GM19463 (cell line): ENCODE results near the gene VIPR2.
"Not testable (repeated sequence)": the region's sequence is repeated elsewhere in the genome, so short reads cannot be mapped to it uniquely, and the experiment has no call there.

Experiments
- ATAC-seq: cut with Tn5 transposase; IDR thresholded peaks from one replicate; pipeline ENCODE4 v1.9.1; 2021; ENCODE audit warnings: mild to moderate bottlenecking, moderate library complexity; ENCODE audit not compliant: unreplicated experiment

VIPR2 gene

DNA sequence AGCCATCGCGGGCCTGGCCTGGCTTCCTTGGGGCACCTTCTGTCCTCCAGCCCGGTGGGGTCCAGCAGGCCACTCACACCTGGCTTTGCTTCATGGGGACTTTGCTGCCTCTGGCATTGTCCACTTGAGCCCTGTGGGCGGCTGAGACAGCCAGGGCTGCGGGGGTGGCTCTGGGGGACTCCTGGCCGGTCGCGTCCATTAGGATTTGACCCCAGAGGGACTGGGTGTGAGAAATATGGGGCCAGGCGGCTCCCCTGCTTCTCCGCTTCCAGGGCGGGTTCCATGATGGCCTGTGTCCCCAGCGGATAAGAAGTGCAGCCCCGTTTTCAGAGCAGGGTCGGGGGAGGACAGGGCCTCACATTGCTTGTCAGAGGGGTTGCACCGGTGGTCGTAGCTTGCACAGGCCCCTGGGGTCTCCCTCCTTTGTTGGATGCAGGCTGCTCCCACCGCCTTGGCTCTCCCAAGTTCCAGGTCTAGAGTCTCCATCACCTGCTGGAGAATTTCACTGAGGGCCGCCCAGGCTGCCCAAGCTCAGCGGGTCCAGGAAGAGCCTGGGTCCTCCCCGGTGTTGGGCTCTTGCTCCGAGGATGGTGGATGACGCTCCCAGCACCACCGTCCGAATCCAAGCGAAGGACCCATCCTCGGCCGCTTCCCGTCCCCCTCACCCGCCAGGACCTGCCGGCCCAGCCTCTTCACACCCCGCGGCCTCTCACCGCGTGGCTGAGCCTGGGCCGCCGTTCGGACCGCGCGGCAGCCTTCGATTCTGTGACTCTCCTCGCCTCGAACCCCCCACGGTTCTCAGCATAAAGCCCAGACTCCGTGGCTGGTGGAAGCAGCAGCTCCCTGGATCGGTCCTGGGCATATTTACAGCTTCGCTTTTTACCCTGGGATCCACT is 148.2 kb downstream of the VIPR2 start:
- no peak for ATAC-seq

- ATAC-seq = no peak
These were observed 149.2 kb downstream of the VIPR2 start for GRCh38 chr7:158995514-158995913.

DNA sequence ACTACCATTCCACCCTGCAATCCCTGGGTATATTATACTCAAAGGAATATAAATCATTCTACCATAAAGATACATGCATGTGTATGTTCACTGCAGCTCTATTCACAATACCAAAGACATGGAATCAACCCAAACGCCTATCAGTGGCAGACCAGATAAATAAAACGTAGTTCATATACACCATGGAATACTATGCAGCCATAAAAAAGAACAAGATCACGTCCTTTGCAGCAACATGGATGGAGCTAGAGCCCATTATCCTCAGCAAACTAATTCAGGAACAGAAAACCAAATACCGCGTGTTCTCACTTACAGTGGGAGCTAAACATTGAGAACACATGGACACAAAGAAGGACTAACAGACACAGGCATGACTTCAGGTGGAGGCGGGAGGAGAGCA is 150.0 kb downstream of the VIPR2 start:
- no peak for ATAC-seq

- no peak for ATAC-seq
These were observed 151.1 kb downstream of the VIPR2 start for GRCh38 chr7:158993591-158993990.

DNA sequence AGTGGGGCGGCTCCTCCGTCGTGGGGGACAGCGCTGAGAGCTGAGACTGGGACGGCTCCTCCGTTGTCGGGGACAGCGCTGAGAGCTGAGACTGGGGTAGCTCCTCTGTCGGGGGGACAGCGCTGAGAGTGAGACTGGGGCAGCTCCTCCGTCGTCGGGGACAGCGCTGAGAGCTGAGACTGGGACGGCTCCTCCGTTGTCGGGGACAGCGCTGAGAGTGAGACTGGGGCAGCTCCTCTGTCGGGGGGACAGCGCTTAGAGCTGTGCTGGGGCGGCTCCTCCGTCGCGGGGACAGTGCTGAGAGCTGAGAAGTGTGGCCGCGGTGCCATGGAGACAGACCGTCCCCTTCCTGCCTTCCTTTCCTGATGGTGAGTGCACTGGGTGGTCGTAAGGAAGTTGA is 151.9 kb downstream of the VIPR2 start:
- ATAC-seq = no peak

GRCh38 chr7:158991824-158992621 is 152.6 kb downstream of the VIPR2 start:
- ATAC-seq = no peak

GRCh38 chr7:158988996-158989395 is 155.7 kb downstream of the VIPR2 start:
- no peak for ATAC-seq

GRCh38 chr7:158988302-158988862 is 156.3 kb downstream of the VIPR2 start:
- ATAC-seq = no peak

- no peak for ATAC-seq
These were observed 157.0 kb downstream of the VIPR2 start for GRCh38 chr7:158987691-158988090.

DNA sequence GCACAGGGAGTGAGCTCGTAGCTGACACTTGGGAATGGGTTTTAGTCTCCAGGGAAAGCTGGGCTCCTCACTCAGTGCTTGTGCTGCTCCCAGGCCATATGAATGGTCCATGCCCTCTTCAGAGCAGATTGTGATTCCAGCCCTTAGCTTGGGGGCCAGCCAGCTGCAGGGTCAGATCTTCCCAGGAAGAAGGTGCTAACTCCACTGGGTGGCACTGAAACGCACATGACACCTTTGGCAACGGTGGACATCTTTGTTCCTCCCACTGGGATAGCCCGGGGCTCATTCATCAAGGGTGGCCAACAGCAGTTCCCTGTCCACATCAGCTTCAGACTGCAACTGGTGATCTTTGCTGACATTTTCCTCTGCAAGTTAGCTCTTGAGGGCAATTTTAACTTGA is 159.1 kb downstream of the VIPR2 start:
- ATAC-seq = no peak

DNA sequence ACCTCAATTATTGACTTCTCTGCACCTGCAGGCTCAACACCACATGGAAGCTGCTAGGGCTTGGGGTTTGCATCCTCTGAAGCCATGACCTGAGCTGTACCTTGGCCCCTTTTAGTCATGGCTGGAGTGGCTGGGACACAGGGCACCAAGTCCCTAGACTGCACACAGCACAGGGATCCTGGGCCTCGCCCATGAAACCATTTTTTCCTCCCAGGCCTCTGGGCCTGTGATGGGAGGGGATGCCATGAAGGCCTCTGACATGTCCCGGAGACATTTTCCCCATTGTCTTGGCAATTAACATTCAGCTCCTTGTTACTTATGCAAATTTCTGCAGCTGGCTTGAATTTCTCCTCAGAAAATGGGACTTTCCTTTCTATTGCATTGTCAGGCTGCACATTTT is 160.7 kb downstream of the VIPR2 start:
- not testable (repeated sequence) for ATAC-seq

DNA sequence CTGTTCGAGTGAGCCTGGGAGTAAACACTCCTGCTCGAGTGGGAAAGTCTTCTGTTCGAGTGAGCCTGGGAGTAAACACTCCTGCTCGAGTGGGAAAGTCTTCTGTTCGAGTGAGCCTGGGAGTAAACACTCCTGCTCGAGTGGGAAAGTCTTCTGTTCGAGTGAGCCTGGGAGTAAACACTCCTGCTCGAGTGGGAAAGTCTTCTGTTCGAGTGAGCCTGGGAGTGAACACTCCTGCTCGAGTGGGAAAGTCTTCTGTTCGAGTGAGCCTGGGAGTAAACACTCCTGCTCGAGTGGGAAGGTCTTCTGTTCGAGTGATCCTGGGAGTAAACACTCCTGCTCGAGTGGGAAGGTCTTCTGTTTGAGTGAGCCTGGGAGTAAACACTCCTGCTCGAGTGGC is 162.6 kb downstream of the VIPR2 start:
- not testable (repeated sequence) for ATAC-seq

- ATAC-seq = no peak
These were observed 164.9 kb downstream of the VIPR2 start for GRCh38 chr7:158979635-158980351.

DNA sequence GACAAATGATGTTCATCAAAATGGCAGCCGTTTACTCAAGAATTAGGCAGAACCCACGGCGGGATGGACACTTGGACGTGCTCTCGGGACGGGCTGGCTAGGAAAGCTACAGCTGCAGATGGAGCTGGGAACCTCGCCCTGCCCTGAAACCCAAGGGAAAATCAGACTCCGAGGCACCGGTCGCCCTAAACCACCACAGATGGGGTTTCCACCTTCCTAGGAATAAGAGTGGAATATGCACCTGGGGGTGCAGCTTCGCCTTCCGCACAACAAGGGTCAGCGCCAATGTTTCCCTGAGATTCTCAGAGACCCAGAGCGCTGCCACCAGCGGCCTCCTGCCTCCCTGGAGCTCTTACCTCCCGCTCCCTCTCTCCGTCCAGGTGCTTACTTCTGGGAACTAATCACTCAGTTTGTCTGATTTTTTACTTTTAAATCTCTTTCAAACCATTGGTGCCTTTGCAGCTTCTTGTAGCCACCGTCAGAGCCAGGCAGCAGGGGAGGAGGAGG is 165.6 kb downstream of the VIPR2 start:
- ATAC-seq = no peak
